NCI-H1417 treated with DMSO at 0.1 percent for 48 hours (cell line): ENCODE results near the gene SATB1.
"Not testable (repeated sequence)": the region's sequence is repeated elsewhere in the genome, so short reads cannot be mapped to it uniquely, and the experiment has no call there.

Experiments
- DNase-seq: peaks from one replicate; lab custom pipeline; 2025; lab: John Stamatoyannopoulos, UW

Gene SATB1

GRCh38 chr3:18351823-18352744, 73.1 kb downstream of the SATB1 start:
- DNase-seq = no peak

- no peak for DNase-seq
These were observed 74.0 kb downstream of the SATB1 start for GRCh38 chr3:18351069-18351628.

GRCh38 chr3:18349197-18349798, 75.8 kb downstream of the SATB1 start:
- no peak for DNase-seq

- no peak for DNase-seq
These were observed 79.0 kb downstream of the SATB1 start for GRCh38 chr3:18346097-18346496.

GRCh38 chr3:18345015-18345367, 80.1 kb downstream of the SATB1 start:
- DNase-seq = no peak

- no peak for DNase-seq
These were observed 80.7 kb downstream of the SATB1 start for GRCh38 chr3:18344306-18345014.

- no peak for DNase-seq
These were observed 81.3 kb downstream of the SATB1 start for GRCh38 chr3:18343809-18344208.

- DNase-seq = no peak
These were observed 86.2 kb downstream of the SATB1 start for GRCh38 chr3:18338827-18339514.

GRCh38 chr3:18337231-18337630, 87.9 kb downstream of the SATB1 start:
- no peak for DNase-seq

- DNase-seq = no peak
These were observed 90.1 kb downstream of the SATB1 start for GRCh38 chr3:18334837-18335601.

- not testable (repeated sequence) for DNase-seq
These were observed 94.2 kb downstream of the SATB1 start for GRCh38 chr3:18330772-18331441.

- DNase-seq = no peak
These were observed 117.0 kb downstream of the SATB1 start for GRCh38 chr3:18308096-18308650.

GRCh38 chr3:18307529-18307928, 117.6 kb downstream of the SATB1 start:
- no peak for DNase-seq

GRCh38 chr3:18302517-18302916, 122.6 kb downstream of the SATB1 start:
- no peak for DNase-seq

- no peak for DNase-seq
These were observed 123.4 kb downstream of the SATB1 start for GRCh38 chr3:18301781-18302180.

GRCh38 chr3:18300916-18301315, 124.2 kb downstream of the SATB1 start:
- DNase-seq = no peak

- DNase-seq = no peak
These were observed 128.0 kb downstream of the SATB1 start for GRCh38 chr3:18297126-18297525.
